A549 (cell line): Measurements from ENCODE around the gene GLB1L. TPM values are rescaled to one million over a fixed set of nuclear protein-coding genes. Genes with fewer than 3 reads are reported as not detected.

Source experiments
- ATAC-seq, 2 experiments: fragments of 200-7000 bp in 1 of 2; fragments of >200 bp in 1 of 2; cut with Nextera tagmentation in 1 of 2; cut with Tn5 transposase in 1 of 2; 3 replicates each; pipeline versions ENCODE4 v1.8.0 to v1.9.1; 2018 to 2020; ENCODE audit warnings: mild to moderate bottlenecking in 1 of 2, moderate library complexity in 1 of 2
- CTCF ChIA-PET: fragments of 300-600 bp; sonication (Branson Sonifier 250); formaldehyde crosslinking; extraction: SDS; loops from one replicate; lab custom pipeline; 2021; ENCODE audit warnings: antibody characterized with exemption, inconsistent platforms; lab: Yijun Ruan, JAX
- POLR2A ChIA-PET: fragments of 350-600 bp; formaldehyde crosslinking; extraction: SDS; loops from one replicate; lab custom pipeline; 2021; ENCODE audit warnings: antibody characterized with exemption, inconsistent platforms; lab: Yijun Ruan, JAX
- DNase-seq, 2 experiments: peaks; one replicate each; pipeline versions ENCODE4 v3.0.0 to v3.0.0-alpha.2; 2011 to 2016; ENCODE audit warnings: low read depth in 1 of 2, low spot score in 1 of 2
- FAIRE-seq: peaks from 2 replicates; lab custom pipeline; 2011; peaks lifted over from hg19 to GRCh38; lab: Jason Lieb, UNC
- H3K27ac ChIP-seq, 2 experiments: fragments of >200 bp; sonication (Bioruptor Twin); formaldehyde crosslinking; 3 replicates each; pipeline ENCODE4 v1.5.1; 2016 to 2017
- H3K4me1 ChIP-seq: fragments of >200 bp; sonication (Bioruptor Twin); formaldehyde crosslinking; 3 replicates; pipeline ENCODE4 v1.6.1; 2016
- H3K4me2 ChIP-seq: fragments of >200 bp; sonication (Bioruptor Twin); formaldehyde crosslinking; 3 replicates; pipeline ENCODE4 v1.6.1; 2016
- H3K4me3 ChIP-seq: fragments of >200 bp; sonication (Bioruptor Twin); formaldehyde crosslinking; 3 replicates; pipeline ENCODE4 v1.5.1; 2016
- H3K9me3 ChIP-seq: fragments of >200 bp; sonication (Bioruptor Twin); formaldehyde crosslinking; 3 replicates; pipeline ENCODE4 v1.6.1; 2016
- ATOH8 ChIP-seq: fragments of 250-450 bp; sonication (Bioruptor Pico); IDR thresholded peaks from 2 replicates; pipeline ENCODE4 v1.5.0; 2020; ENCODE audit warnings: low read depth, mild to moderate bottlenecking, moderate library complexity
- BHLHE40 ChIP-seq: IDR thresholded peaks from 2 replicates; pipeline ENCODE4 v1.6.1; 2012; ENCODE audit warnings: low read depth, low read length, inconsistent platforms
- CHD4 ChIP-seq: fragments of 200-600 bp; sonication (generic); IDR thresholded peaks from 2 replicates; pipeline ENCODE4 v1.6.1; 2016; ENCODE audit warnings: antibody characterized with exemption, mild to moderate bottlenecking, borderline replicate concordance
- EHF ChIP-seq: fragments of 250-450 bp; sonication (Bioruptor Pico); IDR thresholded peaks from 2 replicates; pipeline ENCODE4 v1.5.0; 2020; ENCODE audit warnings: mild to moderate bottlenecking
- ESRRA ChIP-seq: fragments of 150-350 bp; IDR thresholded peaks from 2 replicates; pipeline ENCODE4 v1.6.1; 2014; ENCODE audit warnings: mild to moderate bottlenecking, low read length, borderline replicate concordance
- FOSL2 ChIP-seq, 2 experiments: fragments of 450-650 bp in 1 of 2; fragments of >200 bp in 1 of 2; sonication (Bioruptor Twin) in 1 of 2; formaldehyde crosslinking; IDR thresholded peaks; 2 replicates each; pipeline versions ENCODE4 v1.5.0 to v1.6.1; 2016 to 2020; ENCODE audit warnings: mild to moderate bottlenecking in 1 of 2, moderate library complexity in 1 of 2
- GATA3 ChIP-seq: IDR thresholded peaks from 2 replicates; pipeline ENCODE4 v1.6.1; 2012; ENCODE audit warnings: borderline replicate concordance
- HES2 ChIP-seq: fragments of >200 bp; sonication (Bioruptor Twin); formaldehyde crosslinking; IDR thresholded peaks from 2 replicates; pipeline ENCODE4 v1.6.1; 2016
- HEYL ChIP-seq: fragments of 250-450 bp; sonication (Bioruptor Pico); IDR thresholded peaks from 2 replicates; pipeline ENCODE4 v1.8.0; 2021; ENCODE audit warnings: mild to moderate bottlenecking, moderate library complexity
- HOXA7 ChIP-seq: fragments of 250-450 bp; sonication (Bioruptor Pico); IDR thresholded peaks from 2 replicates; pipeline ENCODE4 v1.5.0; 2020; ENCODE audit warnings: mild to moderate bottlenecking, moderate library complexity
- HOXB5 ChIP-seq: fragments of 250-450 bp; sonication (Bioruptor Pico); IDR thresholded peaks from 2 replicates; pipeline ENCODE4 v1.5.0; 2020; ENCODE audit warnings: mild to moderate bottlenecking, moderate library complexity
- JUN ChIP-seq, 2 experiments: fragments of >200 bp; sonication (Bioruptor Twin); formaldehyde crosslinking; IDR thresholded peaks; 2 replicates in 1 of 2; 3 replicates in 1 of 2; pipeline ENCODE4 v1.6.1; 2016 to 2017
- MAX ChIP-seq: IDR thresholded peaks from 2 replicates; pipeline ENCODE4 v1.6.1; 2012
- MYC ChIP-seq: IDR thresholded peaks from 2 replicates; pipeline ENCODE4 v1.6.1; 2012; ENCODE audit warnings: mild to moderate bottlenecking, inconsistent platforms, low read length, improper control_type of control experiment, borderline replicate concordance
- NFE2L2 ChIP-seq: fragments of 150-350 bp; conservative IDR thresholded peaks from 2 replicates; pipeline ENCODE4 v1.6.1; 2014; ENCODE audit warnings: low read length
- NPAS2 ChIP-seq: fragments of 250-450 bp; sonication (Bioruptor Pico); IDR thresholded peaks from 2 replicates; pipeline ENCODE4 v1.8.0; 2022; ENCODE audit warnings: mild to moderate bottlenecking, moderate library complexity, borderline replicate concordance
- NR3C1 ChIP-seq: fragments of >200 bp; sonication (Bioruptor Twin); formaldehyde crosslinking; IDR thresholded peaks from 3 replicates; pipeline ENCODE4 v1.6.1; 2017
- PBX3 ChIP-seq: IDR thresholded peaks from 2 replicates; pipeline ENCODE4 v1.6.1; 2012
- RARB ChIP-seq: fragments of 250-450 bp; sonication (Bioruptor Pico); IDR thresholded peaks from 2 replicates; pipeline ENCODE4 v1.8.0; 2021; ENCODE audit warnings: mild to moderate bottlenecking, moderate library complexity
- REST ChIP-seq: fragments of 200-600 bp; sonication (generic); IDR thresholded peaks from 2 replicates; pipeline ENCODE4 v1.6.1; 2016; ENCODE audit warnings: antibody characterized with exemption, mild to moderate bottlenecking, moderate library complexity
- SMC3 ChIP-seq: fragments of >200 bp; sonication (Bioruptor Twin); formaldehyde crosslinking; IDR thresholded peaks from 3 replicates; pipeline ENCODE4 v1.6.1; 2018; ENCODE audit warnings: inconsistent platforms
- SREBF2 ChIP-seq: fragments of 450-650 bp; IDR thresholded peaks from 2 replicates; pipeline ENCODE4 v1.6.1; 2014; ENCODE audit warnings: mild to moderate bottlenecking, moderate library complexity
- ZC3H11A ChIP-seq: fragments of 450-650 bp; IDR thresholded peaks from 2 replicates; pipeline ENCODE4 v1.6.1; 2014; ENCODE audit warnings: antibody characterized with exemption, mild to moderate bottlenecking
- ZFP36 ChIP-seq: fragments of 450-650 bp; IDR thresholded peaks from 2 replicates; pipeline ENCODE4 v1.6.1; 2014; ENCODE audit warnings: borderline replicate concordance; ENCODE audit not compliant: partially characterized antibody
- ZNF302 ChIP-seq: fragments of 250-450 bp; sonication (Bioruptor Pico); IDR thresholded peaks from 2 replicates; pipeline ENCODE4 v1.9.0; 2021; ENCODE audit warnings: inconsistent platforms, mild to moderate bottlenecking, moderate library complexity
- WGBS: methylation state at CpG from one replicate; pipeline ENCODE4 v1.1.6; 2017; ENCODE audit errors: missing lambda C conversion rate; 5-methylcytosine and 5-hydroxymethylcytosine counted together
- polyA plus RNA-seq, 4 experiments: library from polyadenylated mRNA; depleted of rRNA in 3 of 4; stranded (reverse); fragments of >200 nt; fragmentation: RNase III in 1 of 4; extraction: RNeasy Plus Mini Kit Qiagen cat#74134 plus additional on column Dnase treatment in 1 of 4; gene quantifications; 2 replicates in 3 of 4; 3 replicates in 1 of 4; pipeline ENCODE4 v1.2.3, GENCODE V29; 2011 to 2017

GLB1L gene
- polyA plus RNA-seq, 2 of the 4 experiments (the other 2 are of a cell fraction), result 5.9 to 8.7 TPM

- TF ChIP-seq FOSL2 (IDR thresholded peaks at IDR 0.05), result no peak
- no peak for TF ChIP-seq FOSL2 (CRISPR knock-in tag; IDR thresholded peaks at IDR 0.05)
- no peak for TF ChIP-seq MAX
- TF ChIP-seq SMC3, result no peak
- no peak for TF ChIP-seq PBX3
- TF ChIP-seq HOXB5 (CRISPR knock-in tag), result no peak
- TF ChIP-seq ATOH8 (CRISPR knock-in tag), result no peak
Measured at GRCh38 chr2:219266886-219267285, 21.6 kb upstream of the GLB1L start (continued).

- H3K4me3 ChIP-seq, result no peak overlapping the region
- POLR2A ChIA-PET, result interaction anchor here (0.6 kb wide), 1 partner anchor 14 kb away, joined by 3 read pairs; the partner anchor contains the start of gene TUBA4B
- FAIRE-seq (no peak), DNase-seq (no peak), ATAC-seq (peak in 1 of 2 experiments; percentile 12; a peak in 1 of 6 replicates)
- no peak overlapping the region for H3K4me2 ChIP-seq
- TF ChIP-seq NPAS2 (CRISPR knock-in tag) (no peak), GATA3 (no peak), CHD4 (no peak), REST (no peak), NR3C1 (no peak), ZFP36 (no peak), EHF (CRISPR knock-in tag) (no peak), ATOH8 (CRISPR knock-in tag) (no peak), HEYL (no peak), ESRRA (no peak), NFE2L2 (no peak), ZC3H11A (no peak), JUN (IDR thresholded peaks at IDR 0.05) (no peak), SREBF2 (no peak), HES2 (no peak), MYC (no peak), RARB (no peak), BHLHE40 (no peak), ZNF302 (CRISPR knock-in tag) (no peak), HOXA7 (CRISPR knock-in tag) (no peak)
- H3K4me1 ChIP-seq, result peaks cover 20% of the 10 kb centered on the region
- H3K27ac ChIP-seq, result peak overlapping the region in 1 of 2 experiments; percentile 50; a peak in 3 of 6 replicates
- H3K9me3 ChIP-seq, result no peaks in the 10 kb centered on the region
- CTCF ChIA-PET, result interaction anchor here (0.7 to 2.9 kb wide), 6 partner anchors 8 to 35 kb away, joined by 3 to 20 read pairs (median 6); partner anchors contain the start of gene TUBA4A
- WGBS, result 65% methylated on average over 5 of the region's 5 CpGs
Measured at GRCh38 chr2:219266232-219266631, 21.0 kb upstream of the GLB1L start.
